ENCODE results near the gene TRMO.

DNA sequence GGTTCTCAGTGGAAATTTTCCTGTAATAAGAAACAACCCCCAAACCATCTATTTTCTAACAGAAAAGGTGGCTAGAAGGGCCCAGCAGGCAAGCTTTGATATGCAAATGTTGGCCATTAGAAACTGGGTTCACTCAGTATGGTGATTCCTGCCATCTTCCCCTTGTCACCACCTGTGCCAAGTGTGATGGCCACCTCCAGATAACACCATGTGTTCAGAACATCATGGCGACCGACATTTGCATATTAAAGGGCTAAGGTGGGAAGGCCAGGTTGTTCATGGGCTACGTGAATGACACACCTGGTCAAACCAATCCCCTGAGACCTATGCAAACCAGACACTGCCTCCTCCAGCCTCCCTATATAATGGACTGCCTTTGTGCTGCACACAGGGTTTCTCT lies 48.9 kb downstream of the TRMO start:
- TF ChIP-seq, protein P1, sequence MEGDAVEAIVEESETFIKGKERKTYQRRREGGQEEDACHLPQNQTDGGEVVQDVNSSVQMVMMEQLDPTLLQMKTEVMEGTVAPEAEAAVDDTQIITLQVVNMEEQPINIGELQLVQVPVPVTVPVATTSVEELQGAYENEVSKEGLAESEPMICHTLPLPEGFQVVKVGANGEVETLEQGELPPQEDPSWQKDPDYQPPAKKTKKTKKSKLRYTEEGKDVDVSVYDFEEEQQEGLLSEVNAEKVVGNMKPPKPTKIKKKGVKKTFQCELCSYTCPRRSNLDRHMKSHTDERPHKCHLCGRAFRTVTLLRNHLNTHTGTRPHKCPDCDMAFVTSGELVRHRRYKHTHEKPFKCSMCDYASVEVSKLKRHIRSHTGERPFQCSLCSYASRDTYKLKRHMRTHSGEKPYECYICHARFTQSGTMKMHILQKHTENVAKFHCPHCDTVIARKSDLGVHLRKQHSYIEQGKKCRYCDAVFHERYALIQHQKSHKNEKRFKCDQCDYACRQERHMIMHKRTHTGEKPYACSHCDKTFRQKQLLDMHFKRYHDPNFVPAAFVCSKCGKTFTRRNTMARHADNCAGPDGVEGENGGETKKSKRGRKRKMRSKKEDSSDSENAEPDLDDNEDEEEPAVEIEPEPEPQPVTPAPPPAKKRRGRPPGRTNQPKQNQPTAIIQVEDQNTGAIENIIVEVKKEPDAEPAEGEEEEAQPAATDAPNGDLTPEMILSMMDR (IDR thresholded peaks at IDR 0.05), result no peak
- TF ChIP-seq POLR2AphosphoS5 (IDR thresholded peaks at IDR 0.05), result no peak
- TF ChIP-seq POLR2A (IDR thresholded peaks at IDR 0.05), result no peak
